ENCODE results near the gene ZNF544.
A peak's percentile ranks its signal among the peaks of the same experiment; 100 is the strongest.

ZNF544 gene

GRCh38 chr19:58228585-58229254, at the start of gene ZNF544:
Gene ZNF544 (plus strand): TSS chr19:58228914. CDS start chr19:58244024, 15,110 bp downstream.
- DNase-seq (ENCODE audit: low read depth in 2 of 2): peak; percentile 27 to 61

- peak; percentile 36 to 44 for DNase-seq (ENCODE audit: low read depth in 2 of 2)
Observed at GRCh38 chr19:58181902-58182576, 46.7 kb upstream of the ZNF544 start.

- DNase-seq (ENCODE audit: low read depth in 2 of 2): peak; percentile 68 to 73
Observed at GRCh38 chr19:58182577-58182988, 46.1 kb upstream of the ZNF544 start.

GRCh38 chr19:58182989-58183816, 45.5 kb upstream of the ZNF544 start, which contains the start of gene ZNF274:
Gene ZNF274 (plus strand): TSS chr19:58183061. CDS start chr19:58183966, 905 bp downstream.
- DNase-seq (ENCODE audit: low read depth in 2 of 2): peak; percentile 88 to 94

GRCh38 chr19:58183817-58184215, 44.9 kb upstream of the ZNF544 start:
- no peak for DNase-seq (ENCODE audit: low read depth in 2 of 2)

- DNase-seq (ENCODE audit: low read depth in 2 of 2): no peak
Observed at GRCh38 chr19:58196901-58197616, 31.7 kb upstream of the ZNF544 start.

- DNase-seq (ENCODE audit: low read depth in 2 of 2): no peak
Observed at GRCh38 chr19:58203814-58204475, 24.8 kb upstream of the ZNF544 start.

- no peak for DNase-seq (ENCODE audit: low read depth in 2 of 2)
Observed at GRCh38 chr19:58204566-58204965, 24.1 kb upstream of the ZNF544 start.

GRCh38 chr19:58209577-58209976, 19.1 kb upstream of the ZNF544 start:
- DNase-seq (ENCODE audit: low read depth in 2 of 2): no peak

- DNase-seq (ENCODE audit: low read depth in 2 of 2): no peak
Observed at GRCh38 chr19:58212336-58213074, 16.2 kb upstream of the ZNF544 start.

GRCh38 chr19:58213075-58213369, 15.7 kb upstream of the ZNF544 start:
- no peak for DNase-seq (ENCODE audit: low read depth in 2 of 2)

GRCh38 chr19:58217069-58217481, 11.6 kb upstream of the ZNF544 start:
- DNase-seq (ENCODE audit: low read depth in 2 of 2): no peak

- DNase-seq (ENCODE audit: low read depth in 2 of 2): no peak
Observed at GRCh38 chr19:58217607-58218391, 10.9 kb upstream of the ZNF544 start.

- peak in 1 of 2 donors; percentile 23 for DNase-seq (ENCODE audit: low read depth in 2 of 2)
Observed at GRCh38 chr19:58218899-58219298, 9.8 kb upstream of the ZNF544 start.

- no peak for DNase-seq (ENCODE audit: low read depth in 2 of 2)
Observed at GRCh38 chr19:58227964-58228584, 640 bp upstream of the ZNF544 start.

GRCh38 chr19:58229255-58229639, 533 bp downstream of the ZNF544 start:
- no peak for DNase-seq (ENCODE audit: low read depth in 2 of 2)

GRCh38 chr19:58237324-58237723, 8.6 kb downstream of the ZNF544 start:
- no peak for DNase-seq (ENCODE audit: low read depth in 2 of 2)

GRCh38 chr19:58243351-58243750, 14.6 kb downstream of the ZNF544 start:
- no peak for DNase-seq (ENCODE audit: low read depth in 2 of 2)

- no peak for DNase-seq (ENCODE audit: low read depth in 2 of 2)
Observed at GRCh38 chr19:58248886-58249285, 20.2 kb downstream of the ZNF544 start.

All from stimulated activated CD4-positive, alpha-beta T cell treated with anti-CD3 and anti-CD28 coated beads, Interleukin-1b, Interleukin-23, amount 100 ng/mL, for 4 hours (primary cell).